GM21367 (cell line): ENCODE results near the gene TBX4.
A peak's percentile ranks its signal among the peaks of the same experiment; 100 is the strongest.

Experiments
- ATAC-seq: cut with Tn5 transposase; IDR thresholded peaks from one replicate; pipeline ENCODE4 v1.9.1; 2021; ENCODE audit not compliant: unreplicated experiment

Gene TBX4

DNA sequence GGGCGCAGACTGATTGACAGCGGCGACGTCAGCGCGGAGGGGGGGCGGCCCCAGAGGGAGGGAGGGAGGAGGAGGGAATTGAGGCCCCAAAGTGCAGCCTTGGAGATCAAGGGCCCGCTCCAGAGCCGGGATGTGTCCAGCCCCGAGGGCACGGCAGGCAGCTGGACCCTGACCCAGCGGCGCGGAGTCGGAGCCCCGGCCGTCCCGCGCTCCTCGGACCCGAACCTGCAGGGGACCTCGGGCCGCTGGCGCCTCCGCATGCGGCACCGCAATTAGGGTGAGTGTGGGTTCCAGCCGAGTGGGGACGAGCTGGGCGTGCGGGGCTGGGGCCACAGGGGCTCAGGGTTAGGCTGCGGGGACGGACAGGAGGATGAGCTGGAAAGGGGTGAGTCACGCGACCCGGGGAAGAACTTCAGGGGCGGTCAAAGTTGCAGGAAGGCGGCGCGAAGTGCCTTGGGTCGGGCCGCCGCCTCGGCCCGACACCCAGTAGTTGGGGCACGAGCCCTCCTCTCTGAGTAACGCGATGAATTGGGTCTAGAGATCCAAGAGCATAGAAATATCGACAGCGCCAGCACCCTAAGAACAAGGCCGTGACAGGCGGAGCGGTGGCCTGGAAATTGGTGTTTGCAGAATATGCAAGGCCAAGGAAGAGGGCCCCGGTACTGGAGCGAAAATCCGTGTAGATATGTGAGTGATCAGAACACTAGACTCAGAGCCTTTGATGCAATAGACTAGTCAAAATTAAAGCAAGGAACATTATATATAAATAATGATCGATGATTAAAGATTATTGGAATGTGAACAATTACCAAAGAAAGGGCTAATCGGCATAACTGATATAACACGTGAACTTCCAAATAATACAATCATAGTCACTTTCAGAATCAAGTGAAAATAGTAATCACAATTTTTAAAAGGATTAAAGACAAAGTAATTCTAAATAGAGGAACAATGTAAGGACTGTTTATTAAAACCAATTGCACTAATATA lies at the start of gene TBX4:
Gene TBX4, plus strand, starts transcription at position 122 of the 990 bp plus-strand sequence. CDS start 4,069 bp downstream, outside the sequence.
- ATAC-seq, result no peak

DNA sequence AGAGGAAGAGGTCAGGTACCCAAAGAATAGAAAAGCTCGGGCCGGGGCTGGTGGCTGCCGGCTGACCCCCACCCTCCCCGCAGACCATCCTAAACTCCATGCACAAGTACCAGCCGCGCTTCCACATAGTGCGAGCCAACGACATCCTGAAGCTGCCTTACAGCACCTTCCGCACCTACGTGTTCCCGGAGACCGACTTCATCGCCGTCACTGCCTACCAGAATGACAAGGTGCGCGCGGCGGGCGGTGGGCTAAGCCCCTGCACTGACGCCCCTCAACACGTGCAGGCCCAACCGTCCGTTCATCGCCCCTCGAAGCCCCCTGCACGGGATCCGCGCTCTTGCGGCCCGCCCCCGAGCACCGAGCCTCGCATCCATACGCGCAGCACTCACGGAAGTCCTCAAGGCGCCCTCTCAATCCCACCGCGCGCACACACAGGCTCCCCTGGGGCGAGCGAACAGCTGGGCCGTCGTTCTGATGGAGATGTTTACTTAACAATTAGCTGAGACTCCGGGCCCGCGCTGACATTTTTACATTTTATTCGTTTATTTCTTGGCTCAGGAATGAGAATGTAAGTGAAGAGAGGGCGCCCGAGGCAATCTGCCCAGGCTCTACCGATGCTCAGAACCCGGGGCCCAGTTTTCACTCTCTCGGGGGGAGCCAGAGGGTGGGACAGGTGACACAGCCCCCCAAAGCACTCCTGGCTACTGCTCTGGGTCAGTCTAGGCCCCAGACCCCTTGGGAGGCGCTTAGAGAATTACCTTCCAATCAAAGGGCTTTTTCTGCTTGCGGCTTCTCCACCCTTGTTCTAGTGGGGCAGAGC lies 49.0 kb upstream of the TBX4 start:
- no peak for ATAC-seq

DNA sequence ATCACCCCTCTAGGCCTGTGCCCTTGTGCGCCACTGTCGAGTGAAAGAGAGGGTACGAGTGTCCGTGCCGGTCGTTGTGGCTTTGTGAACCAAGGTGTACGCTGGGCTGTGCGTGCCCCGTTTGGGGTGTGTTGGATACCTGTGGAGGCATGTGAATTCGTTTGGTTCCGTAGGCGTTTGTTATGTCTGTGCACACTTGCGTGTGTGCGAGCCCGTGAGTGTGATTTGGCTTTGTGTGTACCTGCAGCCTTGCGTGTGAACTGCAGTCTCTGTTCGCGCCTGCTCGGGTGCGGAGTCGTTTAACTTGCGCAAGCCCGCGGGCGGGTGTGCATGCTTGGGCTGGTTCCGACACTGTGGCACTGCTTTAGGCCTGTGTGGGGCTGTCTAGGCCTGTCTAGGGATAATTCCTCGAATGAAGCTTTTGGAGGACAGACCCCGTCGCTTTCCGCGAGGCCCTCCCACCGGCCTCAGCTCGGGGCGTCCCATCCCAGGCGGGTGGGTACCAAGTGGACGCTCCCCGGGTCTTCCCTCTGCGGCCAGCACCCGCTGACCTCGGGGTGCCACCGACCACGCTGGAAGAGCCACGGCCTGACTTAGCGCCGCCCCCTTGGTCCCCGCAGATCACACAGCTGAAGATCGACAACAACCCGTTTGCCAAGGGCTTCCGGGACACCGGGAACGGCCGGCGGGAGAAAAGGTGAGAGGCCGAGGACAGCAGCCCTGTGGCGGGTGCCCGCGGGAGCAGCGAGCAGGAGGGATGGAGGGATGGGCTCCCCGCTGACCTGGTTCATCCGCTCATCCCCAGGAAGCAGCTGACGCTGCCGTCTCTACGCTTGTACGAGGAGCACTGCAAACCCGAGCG lies 48.2 kb upstream of the TBX4 start:
- no peak for ATAC-seq

DNA sequence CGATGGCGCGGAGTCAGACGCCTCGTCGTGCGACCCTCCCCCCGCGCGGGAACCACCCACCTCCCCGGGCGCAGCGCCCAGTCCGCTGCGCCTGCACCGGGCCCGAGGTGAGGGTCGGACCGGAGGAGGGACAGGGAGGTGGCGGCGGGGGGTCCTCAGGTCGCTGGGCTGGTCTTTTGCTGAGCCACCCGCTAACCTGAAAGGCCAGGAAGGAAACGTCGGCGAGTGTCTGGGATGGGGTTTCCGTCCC lies 47.6 kb upstream of the TBX4 start:
- ATAC-seq, result no peak

DNA sequence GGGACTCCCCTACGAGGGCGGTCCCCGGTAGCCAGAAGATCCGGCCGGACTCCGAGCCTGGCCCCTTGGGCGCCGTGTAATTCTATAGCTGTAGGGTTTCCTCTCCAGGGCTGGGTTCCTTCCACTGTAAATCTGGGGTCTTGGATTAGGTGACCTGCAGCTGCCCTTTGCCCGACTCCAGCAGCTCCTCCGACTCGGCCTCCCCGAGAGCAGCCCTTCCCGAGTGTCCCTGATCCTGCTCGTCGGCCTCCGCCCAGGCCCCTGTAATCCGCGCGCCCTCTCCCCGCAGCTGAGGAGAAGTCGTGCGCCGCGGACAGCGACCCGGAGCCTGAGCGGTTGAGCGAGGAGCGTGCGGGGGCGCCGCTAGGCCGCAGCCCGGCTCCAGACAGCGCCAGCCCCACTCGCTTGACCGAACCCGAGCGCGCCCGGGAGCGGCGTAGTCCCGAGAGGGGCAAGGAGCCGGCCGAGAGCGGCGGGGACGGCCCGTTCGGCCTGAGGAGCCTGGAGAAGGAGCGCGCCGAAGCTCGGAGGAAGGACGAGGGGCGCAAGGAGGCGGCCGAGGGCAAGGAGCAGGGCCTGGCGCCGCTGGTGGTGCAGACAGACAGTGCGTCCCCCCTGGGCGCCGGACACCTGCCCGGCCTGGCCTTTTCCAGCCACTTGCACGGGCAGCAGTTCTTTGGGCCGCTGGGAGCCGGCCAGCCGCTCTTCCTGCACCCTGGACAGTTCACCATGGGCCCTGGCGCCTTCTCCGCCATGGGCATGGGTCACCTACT lies 47.1 kb upstream of the TBX4 start:
- ATAC-seq, result no peak

DNA sequence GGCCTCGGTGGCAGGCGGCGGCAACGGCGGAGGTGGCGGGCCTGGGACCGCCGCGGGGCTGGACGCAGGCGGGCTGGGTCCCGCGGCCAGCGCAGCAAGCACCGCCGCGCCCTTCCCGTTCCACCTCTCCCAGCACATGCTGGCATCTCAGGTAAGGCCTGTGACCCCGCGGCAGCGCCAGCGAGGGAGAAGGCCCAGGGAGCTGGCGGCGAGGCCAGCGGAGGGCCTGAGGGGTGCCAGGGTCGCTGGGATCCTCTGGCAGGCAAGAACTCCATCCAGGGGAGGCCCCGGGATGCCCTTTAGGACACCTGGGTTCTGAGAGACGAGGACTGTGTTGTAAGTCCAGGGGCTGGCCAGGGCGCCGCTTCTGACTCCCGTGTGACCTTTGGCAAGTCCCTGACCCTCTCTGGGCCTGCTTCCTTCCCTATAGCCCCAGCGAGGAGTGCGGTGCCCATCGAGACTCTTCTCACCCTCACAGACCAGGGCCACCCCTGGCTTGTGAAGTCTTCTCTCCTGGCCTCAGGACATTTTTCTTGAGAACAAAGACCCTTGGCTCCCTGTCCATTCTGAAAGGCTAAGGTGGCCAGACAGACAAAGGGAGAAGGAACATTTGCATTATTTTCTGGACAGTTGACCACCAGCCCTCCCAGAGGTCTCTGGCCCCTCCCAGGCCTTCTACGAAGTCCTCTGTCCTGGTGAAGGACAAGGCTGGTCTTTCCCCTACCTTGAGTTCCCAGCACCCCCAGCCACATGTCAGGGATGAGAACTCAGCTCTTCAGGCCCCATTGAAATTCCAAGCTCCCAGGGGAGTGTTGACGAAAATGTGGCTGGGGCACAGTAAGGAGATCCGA lies 46.3 kb upstream of the TBX4 start:
- no peak for ATAC-seq

DNA sequence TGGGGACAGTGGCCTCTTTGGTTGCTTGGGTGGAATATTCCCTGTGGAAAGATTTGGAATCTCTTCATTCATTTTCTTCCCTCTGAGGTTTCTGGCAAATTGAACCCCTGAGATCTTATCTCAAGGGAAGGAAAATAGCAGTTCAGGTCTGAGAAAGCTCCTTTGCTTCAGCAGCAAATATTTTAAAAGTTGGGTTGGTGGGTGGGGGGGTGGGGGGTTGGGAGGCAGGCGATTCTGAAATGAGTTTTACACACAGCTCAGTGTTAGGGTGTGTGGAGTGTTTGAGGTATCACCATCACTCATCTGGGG lies 45.7 kb upstream of the TBX4 start:
- ATAC-seq, result no peak

DNA sequence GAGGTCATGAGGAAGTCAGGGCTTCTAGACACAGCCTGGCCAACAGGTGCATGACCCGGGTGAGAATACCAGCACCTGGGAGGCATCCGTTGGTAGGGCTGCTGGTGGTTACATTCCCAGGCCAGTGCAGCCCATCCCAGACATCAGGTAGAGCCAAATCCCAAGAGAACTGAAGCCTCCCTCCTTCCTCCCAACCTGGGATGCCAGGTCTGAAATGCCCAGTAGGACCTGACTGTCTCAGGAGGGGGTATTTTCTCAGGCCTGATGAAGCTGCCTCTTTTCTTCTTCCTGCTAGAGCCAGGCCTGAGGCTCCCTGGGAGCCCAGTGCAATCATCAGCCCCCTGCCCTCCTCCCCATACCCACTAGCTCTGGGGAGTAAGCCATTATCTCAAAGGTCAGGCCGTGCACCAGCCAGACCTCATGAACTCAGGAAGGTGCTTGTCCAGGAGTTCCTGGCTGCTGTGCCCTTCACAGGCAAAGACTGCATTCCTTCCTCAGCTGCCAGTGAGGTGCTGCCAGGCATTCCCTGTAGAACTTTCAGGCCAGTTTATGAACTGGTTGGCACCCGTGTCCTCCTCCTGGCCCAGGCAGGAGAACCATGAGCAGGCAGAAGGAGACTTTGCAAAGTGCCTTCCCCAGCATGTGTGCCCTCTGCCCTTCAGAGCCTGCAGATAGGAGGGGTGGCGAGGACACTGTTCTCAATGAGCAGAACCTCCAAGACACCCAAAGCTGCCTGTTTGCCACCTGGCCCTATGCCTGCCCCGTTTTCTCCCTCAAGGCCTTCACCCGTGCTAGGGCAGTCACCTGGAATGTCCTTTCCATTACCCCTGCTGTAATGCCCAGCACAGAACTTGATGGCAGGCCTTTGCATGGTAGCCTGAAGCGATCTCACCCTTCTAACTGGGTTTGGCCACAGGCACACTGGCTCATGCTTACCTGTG lies 45.0 kb upstream of the TBX4 start:
- ATAC-seq, result no peak

DNA sequence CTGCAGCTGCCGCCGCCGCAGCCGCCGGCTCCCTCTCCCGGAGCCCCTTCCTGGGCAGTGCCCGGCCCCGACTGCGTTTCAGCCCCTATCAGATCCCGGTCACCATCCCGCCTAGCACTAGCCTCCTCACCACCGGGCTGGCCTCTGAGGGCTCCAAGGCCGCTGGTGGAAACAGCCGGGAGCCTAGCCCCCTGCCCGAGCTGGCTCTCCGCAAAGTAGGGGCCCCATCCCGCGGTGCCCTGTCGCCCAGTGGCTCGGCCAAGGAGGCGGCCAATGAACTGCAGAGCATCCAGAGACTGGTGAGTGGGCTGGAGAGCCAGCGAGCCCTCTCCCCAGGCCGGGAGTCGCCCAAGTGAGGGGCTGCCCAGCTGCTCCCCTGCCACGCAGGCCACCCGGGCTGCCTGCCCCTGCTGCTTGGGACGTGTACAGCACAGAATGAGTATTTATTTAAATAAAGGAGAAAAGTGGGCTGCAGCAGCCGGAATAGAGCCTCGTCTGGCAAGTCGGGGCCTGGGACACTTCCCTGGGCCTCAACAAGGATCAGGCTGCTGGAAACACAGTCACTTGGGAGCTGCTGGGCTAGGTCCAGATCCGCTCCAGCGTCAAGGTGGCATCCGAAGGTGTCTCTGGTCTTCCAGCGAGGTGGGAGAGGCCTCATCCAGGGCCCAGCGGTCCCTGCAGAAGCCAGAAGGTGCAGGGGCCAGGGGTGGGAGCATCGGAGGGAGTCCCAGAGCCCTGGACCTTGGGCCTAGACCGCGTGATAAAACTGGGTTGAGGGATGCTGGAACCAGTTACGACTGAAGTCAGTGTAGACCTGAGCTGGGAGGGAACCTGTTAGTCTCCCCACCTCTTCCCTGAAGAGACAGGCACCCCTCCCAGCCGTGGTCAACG lies 43.8 kb upstream of the TBX4 start:
- no peak for ATAC-seq

DNA sequence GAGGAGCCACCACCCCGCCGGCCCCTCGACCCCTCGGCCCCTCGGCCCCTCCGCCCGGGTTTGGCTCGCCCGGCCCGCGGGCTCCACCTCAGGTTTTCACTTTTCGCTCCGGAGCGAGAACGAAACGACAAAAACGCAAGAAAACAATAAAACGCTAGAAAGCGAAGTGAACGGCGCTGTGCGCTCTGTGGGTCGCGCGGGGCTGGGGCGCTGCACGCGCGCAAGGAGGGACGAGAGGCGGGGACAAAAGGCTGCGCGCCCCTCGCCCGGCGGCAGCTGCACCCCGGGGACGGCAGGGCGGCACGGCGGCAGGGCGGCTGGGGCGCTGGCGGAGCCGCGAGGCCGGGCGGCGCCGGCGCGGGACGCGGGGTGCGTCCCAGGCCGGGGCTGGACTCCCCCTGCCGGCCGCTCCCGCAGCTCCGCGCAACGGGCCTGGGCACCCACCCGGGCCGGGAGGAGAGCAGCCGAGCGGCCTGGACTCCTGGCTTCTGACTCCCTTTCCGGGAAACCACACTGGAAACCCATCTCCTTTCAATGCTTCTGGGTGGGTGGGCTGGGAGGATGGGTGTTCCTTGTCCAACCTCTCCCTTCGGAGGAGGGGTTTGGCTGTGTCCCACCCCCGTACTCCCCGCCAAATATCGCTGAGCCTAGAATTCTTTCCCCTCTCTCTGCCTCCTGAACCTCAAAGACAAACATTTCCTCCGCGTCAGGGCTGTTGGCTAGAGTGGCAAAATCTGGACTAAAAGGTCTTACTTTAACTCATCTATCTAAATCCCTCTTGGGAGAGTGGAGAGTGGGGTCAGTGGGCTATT lies 42.7 kb upstream of the TBX4 start:
- no peak for ATAC-seq

DNA sequence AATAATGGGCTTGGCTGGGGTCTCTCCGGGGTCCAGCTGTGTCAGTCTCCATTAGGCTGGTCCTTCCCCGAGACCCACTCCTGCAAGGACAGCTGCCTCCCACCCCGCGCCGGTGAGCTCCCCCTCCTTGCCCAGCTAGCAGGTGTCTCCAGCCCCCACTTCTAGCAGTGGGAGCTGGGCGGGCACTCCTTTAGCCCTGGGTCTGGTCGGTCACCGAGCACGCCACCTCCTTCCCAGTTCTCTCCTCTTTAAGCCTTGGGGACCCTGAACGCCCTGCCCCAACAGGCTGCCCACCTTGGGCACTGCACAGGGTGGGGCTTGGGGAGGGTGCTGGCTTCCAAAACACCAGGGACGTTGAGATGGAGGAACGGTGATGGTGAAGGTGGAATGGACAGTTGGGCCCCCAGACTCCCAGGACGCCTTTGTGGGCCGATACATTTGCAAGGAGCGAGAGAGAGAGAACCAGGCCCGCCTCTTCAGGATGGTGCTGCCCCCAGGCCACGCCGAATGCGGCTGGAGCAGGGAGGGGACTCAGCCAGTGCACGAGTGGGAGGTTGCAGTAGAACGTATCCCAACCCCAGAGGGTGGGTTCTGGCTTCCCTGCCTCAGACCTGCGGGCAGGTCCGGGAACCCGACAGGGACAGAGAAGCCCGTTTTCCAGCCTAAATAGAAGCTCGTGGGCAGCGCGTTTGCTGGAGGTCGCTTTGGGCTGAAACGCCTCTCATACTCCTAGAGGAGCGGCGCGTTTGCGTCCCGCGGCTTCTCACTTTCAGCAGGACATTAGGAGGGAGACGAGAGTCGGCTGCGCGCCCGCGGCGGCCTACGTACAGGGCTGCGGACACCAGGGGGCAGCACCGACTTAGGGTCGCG lies 41.8 kb upstream of the TBX4 start:
- no peak for ATAC-seq

DNA sequence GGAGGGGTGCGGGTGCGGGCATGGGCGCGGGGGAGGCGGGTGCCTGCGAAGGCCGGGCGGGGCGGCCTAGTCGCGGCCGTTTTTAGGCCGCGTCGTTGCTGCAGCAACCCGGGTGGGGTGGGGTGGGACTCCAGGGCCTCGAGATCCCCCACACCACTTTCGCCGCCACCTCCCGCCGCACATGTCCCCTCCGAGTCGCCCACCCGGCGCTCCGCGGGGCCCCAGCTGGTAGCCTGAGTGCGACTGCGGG lies 41.3 kb upstream of the TBX4 start:
- no peak for ATAC-seq

DNA sequence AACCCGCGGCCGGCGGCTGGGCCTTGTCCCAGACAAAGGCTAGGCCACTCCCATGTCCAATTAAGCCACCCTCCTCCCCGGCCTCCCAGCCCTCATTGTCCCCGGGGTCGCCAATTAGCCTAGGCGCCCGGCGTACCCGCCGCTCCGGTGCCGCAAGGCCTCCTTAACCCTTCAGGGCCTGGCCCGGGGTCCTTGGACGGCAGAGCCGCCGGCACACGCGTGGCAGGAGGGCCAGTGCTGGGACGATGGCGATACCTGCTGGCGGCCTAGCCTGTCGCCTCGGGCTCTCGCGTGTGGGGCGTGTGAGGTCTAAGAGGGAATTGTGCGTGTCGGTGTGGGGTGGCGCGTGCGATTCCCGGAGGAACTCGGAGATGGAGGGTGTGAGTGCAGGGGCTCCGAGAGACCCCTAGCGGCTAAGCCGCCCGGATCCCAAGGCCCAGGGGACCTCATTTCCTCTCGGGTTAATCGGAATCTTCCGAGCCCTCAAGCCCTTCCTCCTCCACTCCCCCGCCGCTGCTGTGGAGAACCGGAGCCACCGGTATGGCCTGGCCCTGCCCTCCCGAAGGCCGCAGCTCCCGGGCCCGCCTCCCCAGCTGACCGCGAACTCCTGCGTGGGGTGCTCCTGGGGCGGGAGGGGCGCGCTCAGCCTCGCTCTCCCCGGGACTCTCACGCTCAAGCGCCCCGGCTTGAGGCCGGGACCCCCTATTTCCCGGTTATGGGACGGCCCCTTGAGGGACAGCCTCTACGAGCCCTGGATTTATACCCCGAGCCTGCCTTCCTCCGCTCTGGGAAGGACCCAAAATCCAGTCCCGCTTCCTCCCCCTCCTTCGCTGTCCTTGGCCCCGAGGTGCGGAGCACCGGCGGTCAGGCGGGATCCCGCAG lies 40.7 kb upstream of the TBX4 start:
- peak; percentile 11 for ATAC-seq

DNA sequence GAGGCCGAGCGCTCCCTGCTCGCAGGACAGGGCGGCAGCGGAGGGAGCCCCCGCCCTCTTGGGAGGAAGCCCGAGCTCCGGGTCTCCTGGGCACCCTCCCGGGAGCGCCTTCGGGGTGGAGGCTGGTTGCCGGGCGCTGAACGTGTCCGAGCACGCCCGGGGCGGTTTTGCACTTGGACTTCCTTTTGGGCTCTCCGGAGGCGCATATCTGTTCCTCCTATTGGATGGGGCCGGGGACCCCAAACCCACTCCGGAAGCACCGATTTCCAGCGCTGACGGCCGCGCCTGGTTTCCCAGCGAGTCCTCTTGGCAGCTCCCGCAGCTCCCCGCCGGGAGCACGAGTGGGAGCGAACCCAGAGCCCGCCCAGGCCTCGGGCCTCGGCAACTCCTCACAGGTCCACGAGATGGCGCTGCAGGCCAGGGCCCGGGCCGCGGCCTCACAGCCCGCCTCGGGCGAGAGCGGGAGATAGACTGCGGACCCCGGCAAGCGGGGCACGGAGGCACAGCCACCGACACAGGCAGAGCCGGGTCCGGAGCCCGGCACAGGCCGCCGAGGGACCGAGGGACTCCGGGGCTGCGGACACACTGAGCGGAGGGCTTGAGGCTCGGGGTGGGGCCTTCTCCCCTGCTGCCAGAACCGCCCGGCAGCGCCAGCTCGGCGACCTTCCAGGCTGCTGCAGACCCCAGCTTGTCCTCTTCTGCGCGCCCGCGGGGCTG lies 39.9 kb upstream of the TBX4 start:
- ATAC-seq, result peak; percentile 60
